Ovary (tissue), 3 donors: ENCODE results near the gene CLDN24.

ENCODE experiments used
- POLR2A ChIP-seq: fragments of 450-650 bp; IDR thresholded peaks from one replicate; pipeline ENCODE4 v1.6.1; 2017; ENCODE audit warnings: antibody characterized with exemption, mild to moderate bottlenecking, moderate library complexity
- TF ChIP-seq, protein P1 (sequence below), 3 donors: fragments of 450-650 bp in 2 of 3; fragments of 200-600 bp in 1 of 3; IDR thresholded peaks; one replicate each; pipeline versions ENCODE4 v1.5.1 to v1.8.0; 2016 to 2022; ENCODE audit warnings: antibody characterized with exemption in 3 of 3, mild to moderate bottlenecking in 1 of 3
- donor health status: DM: no; HTN: no; CAD: no.

DNA sequence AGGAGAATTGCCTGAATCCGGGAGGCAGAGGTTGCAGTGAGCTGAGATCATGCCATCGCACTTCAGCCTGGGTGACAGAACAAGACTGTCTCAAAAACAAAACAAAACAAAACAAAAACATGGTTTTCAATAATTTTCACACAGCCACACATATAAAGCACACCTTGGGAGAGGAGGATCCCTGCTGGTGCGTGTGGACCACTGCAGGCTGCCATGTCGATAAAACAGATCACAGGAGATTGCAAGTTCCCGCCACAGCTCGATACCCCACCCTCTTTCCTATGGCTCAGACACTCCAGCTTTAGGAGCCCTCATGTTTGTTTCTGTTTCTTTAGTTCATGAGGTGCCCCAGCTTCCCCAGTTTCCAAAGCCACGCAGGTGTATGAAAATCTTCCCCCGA is 31.3 kb upstream of the CLDN24 start:
- TF ChIP-seq, protein P1, sequence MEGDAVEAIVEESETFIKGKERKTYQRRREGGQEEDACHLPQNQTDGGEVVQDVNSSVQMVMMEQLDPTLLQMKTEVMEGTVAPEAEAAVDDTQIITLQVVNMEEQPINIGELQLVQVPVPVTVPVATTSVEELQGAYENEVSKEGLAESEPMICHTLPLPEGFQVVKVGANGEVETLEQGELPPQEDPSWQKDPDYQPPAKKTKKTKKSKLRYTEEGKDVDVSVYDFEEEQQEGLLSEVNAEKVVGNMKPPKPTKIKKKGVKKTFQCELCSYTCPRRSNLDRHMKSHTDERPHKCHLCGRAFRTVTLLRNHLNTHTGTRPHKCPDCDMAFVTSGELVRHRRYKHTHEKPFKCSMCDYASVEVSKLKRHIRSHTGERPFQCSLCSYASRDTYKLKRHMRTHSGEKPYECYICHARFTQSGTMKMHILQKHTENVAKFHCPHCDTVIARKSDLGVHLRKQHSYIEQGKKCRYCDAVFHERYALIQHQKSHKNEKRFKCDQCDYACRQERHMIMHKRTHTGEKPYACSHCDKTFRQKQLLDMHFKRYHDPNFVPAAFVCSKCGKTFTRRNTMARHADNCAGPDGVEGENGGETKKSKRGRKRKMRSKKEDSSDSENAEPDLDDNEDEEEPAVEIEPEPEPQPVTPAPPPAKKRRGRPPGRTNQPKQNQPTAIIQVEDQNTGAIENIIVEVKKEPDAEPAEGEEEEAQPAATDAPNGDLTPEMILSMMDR (IDR thresholded peaks at IDR 0.05): no peak
- no peak for TF ChIP-seq POLR2A
